Epithelial cell of esophagus (primary cell): ENCODE results near the gene HCRTR1.

ENCODE experiments used
- DNase-seq: peaks from one replicate; pipeline ENCODE4 v3.0.0; 2010; ENCODE audit warnings: low read depth
- H3K4me3 ChIP-seq: 2 replicates; pipeline ENCODE4 v1.5.1; 2011; ENCODE audit warnings: mild to moderate bottlenecking, low read length, control low read depth
- TF ChIP-seq, protein P1 (sequence below): IDR thresholded peaks from 2 replicates; pipeline ENCODE4 v1.5.1; 2011; ENCODE audit warnings: low read depth, mild to moderate bottlenecking, low read length, control low read depth, inconsistent platforms; ENCODE audit not compliant: insufficient read depth; ENCODE audit errors: missing control alignments

Gene HCRTR1

DNA sequence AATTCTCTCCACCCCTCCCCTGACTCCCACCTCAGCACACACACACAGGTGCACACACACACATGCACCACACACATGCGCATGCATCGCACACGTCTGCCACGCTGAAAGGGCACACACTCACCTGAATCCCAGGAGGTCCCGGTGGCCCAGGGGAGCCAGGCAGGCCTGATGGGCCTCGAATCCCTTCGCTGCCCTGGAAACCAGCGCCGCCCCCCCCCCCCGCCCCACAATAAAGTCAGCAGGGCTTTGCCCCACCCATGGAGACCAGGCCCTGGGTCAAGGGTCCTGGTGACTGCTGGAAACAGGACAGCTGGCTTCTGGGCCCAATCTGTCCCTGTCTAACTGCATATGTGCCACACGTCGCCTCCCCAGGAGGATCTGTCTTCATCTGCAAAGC is 45.0 kb downstream of the HCRTR1 start:
- no peak for DNase-seq
- TF ChIP-seq, protein P1, sequence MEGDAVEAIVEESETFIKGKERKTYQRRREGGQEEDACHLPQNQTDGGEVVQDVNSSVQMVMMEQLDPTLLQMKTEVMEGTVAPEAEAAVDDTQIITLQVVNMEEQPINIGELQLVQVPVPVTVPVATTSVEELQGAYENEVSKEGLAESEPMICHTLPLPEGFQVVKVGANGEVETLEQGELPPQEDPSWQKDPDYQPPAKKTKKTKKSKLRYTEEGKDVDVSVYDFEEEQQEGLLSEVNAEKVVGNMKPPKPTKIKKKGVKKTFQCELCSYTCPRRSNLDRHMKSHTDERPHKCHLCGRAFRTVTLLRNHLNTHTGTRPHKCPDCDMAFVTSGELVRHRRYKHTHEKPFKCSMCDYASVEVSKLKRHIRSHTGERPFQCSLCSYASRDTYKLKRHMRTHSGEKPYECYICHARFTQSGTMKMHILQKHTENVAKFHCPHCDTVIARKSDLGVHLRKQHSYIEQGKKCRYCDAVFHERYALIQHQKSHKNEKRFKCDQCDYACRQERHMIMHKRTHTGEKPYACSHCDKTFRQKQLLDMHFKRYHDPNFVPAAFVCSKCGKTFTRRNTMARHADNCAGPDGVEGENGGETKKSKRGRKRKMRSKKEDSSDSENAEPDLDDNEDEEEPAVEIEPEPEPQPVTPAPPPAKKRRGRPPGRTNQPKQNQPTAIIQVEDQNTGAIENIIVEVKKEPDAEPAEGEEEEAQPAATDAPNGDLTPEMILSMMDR, result no peak
- no peak overlapping the region for H3K4me3 ChIP-seq

DNA sequence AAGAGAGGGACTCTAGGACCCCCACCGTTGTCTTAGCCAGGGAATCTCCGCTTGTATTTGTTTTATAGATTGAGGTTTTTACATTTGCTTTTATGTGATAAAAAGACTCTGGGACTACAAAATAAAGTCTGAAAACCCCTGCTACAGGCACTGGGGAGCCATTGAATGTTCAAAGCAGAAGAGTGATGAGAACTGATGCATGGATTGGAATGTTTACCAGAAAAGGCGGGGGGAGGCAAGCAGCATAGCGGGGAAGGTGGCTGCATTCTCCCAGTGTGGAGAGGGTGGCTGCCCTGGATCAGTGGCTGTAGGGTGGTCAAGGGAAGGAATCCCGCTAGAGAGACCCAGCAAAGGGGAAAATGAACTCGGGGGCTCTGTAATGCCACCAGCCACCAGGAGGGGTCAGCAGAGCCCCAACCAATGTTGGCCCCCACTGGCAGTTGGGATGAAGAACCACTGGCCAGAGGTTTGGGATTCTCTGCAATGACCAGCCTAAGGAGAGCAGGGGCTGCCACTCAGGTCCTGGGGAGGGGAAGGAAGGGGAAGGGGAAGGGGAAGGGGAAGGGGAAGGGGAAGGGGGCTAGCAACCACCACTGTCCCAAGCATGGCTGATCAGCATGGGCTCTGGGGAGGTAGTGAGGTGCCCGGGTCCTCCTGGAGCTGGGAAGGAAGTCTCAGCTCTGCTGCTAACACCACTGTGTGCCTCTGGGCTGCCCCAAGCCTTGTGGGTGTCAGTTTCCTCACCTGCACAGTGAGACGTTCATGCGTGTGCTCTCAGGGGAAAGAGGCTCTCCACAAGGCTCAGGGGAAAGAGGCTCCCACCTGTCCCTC is 46.3 kb downstream of the HCRTR1 start:
- TF ChIP-seq, protein P1, result peak; percentile 81
- peak; percentile 24 for DNase-seq
- H3K4me3 ChIP-seq, result no peak overlapping the region

DNA sequence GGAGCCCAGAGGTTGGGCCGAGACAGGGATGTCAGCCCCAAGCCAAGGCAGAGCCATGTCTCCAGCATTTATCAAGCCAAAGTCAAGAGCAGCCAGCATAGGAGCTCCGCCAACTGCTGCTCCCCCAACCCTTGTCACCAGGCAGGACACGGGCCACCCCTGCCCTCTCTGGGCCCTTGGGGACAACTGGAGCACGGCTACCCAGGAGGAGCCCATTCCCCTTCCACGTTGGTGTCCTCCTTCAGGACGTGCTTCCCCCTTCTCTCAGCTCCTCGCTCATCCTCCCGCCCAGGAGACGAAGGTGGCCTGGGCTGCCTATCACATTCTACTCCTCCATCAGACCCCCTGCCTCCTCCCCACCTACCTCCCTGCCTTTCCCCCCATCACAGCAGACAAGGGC is 47.0 kb downstream of the HCRTR1 start:
- no peak for DNase-seq
- TF ChIP-seq, protein P1, result no peak
- no peak overlapping the region for H3K4me3 ChIP-seq

DNA sequence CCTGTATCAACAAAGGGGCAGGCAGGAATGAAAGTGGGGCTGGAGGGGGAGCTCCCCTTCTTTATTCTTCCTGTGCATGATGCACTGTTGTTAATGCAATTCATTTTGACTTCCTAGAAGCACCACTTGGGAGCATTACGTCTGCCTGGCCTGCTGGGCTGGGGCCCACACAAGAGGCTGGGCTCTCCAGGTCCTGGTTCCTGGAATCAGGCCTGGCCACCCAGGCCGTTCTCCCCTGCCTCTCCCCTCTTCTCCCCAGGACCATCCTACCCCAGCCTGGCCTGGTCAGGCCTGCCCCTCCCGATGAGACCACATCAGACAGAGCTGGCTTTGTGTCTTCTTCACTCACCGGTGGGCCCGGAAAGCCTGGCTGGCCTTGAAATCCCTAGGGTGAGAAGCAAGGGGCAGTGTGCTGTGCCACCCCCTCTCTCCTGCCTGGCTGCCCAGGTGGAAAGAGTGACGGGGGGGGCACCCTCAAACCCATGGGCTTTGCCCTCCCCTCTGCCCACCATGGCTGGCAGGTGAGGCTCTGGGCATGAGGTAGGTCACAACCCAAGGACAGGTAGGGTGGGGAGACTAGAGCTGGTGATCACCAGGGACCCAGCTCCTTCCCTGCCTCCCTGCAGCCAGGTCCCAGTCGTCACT is 47.9 kb downstream of the HCRTR1 start:
- no peak for DNase-seq
- TF ChIP-seq, protein P1, result no peak
- no peak overlapping the region for H3K4me3 ChIP-seq

DNA sequence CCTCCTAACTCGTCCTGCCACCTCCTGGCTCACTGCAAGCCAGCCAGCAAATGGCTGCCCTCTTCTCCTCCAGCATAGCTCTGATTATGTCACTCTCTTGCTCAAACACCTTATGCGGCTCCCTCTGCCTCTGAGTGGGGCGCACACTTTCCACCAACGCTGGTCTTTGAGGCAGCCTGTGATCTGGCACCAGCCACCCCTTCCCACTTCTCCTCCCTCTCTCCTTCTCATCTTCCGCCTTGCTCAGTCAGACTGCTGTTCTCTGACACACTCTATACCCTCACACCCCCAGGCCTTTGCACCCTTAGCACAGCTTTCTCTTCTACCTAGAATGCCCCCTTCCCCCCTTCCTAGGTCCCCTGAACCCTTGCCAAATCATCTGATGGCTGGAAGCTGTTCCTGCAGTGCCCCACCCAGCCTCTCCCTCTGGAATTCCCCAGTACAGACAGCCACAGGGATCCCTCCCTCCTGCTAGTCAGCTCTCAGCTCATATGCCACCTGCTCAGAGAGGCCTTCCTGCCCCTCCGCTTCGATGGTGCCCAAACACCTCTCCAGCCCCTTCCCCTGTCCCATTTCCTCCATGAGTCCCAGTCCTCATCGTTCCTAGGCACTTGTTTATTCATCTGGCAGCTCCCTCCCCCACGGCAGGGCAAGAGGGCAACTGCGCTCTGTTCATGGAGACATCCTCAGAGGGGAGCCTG is 48.9 kb downstream of the HCRTR1 start:
- TF ChIP-seq, protein P1, result peak; percentile 16
- no peak overlapping the region for H3K4me3 ChIP-seq
- DNase-seq, result peak; percentile 90

DNA sequence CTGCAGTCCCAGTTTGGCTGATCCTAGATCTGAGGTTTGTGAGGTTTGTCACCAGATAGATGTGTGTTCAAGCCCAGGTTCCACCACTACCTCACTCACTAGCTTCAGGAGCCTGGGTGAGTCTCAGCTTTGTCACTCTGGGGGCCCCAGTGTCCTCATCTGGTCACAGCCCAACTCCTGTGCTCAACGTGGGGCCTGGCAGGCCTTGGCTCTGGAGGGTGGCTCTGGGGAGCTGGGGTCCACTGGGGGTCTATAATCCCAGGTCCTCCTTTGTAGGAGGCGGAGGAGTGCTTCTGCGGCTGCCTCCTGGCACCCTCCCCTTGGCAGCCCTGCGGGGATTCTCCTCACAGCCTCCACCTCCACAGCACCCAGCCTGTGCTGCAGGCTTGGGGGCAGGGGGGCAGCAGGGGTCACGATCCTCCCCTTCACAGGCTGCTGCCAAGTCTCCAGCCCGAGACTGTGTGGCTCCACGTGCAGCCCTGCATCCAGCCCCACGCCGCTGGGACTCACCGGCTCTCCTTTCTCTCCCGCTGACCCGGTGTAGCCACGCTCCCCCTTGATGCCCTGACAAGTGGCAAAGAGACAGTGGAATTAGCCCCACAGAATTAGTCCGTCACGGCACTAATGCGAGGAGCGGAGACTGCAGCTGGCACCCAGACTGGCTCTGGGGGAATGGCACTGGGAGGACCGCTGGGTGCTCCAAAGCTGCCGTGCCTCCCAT is 49.7 kb downstream of the HCRTR1 start:
- TF ChIP-seq, protein P1, result no peak
- DNase-seq, result no peak
- H3K4me3 ChIP-seq, result no peak overlapping the region
